B cell (primary cell): Measurements from ENCODE around the gene COQ8A. TPM values are rescaled to one million over a fixed set of nuclear protein-coding genes. Genes with fewer than 3 reads are reported as not detected.

ENCODE experiments used
- ATAC-seq: fragments of 200-7000 bp; cut with Tn5 transposase; one replicate; pipeline ENCODE4 v1.10.0; 2021; ENCODE audit warnings: low read depth, mild to moderate bottlenecking, moderate number of reproducible peaks, moderate library complexity
- CTCF ChIA-PET: fragments of 350-600 bp; sonication (Branson Sonifier 250); formaldehyde crosslinking; loops from one replicate; lab custom pipeline; 2021; ENCODE audit warnings: antibody characterized with exemption, inconsistent platforms; lab: Charles Lee
- POLR2A ChIA-PET: fragments of 350-600 bp; sonication (Branson Sonifier 250); formaldehyde crosslinking; loops from one replicate; lab custom pipeline; 2021; ENCODE audit warnings: antibody characterized with exemption; lab: Charles Lee
- DNase-seq: peaks from one replicate; pipeline ENCODE4 v3.0.0; 2013
- H2AFZ ChIP-seq: 2 replicates; pipeline ENCODE4 v1.6.1; 2012; ENCODE audit warnings: mild to moderate bottlenecking, low read depth, low read length; ENCODE audit not compliant: insufficient read depth, poor library complexity, severe bottlenecking
- H3K27ac ChIP-seq, 2 donors: 1 replicate in 1 of 2; 2 replicates in 1 of 2; pipeline ENCODE4 v1.5.1; 2012 to 2013; ENCODE audit warnings: low read length in 2 of 2, mild to moderate bottlenecking in 2 of 2, moderate library complexity in 1 of 2
- H3K27me3 ChIP-seq, 4 experiments: fragments of 200-600 bp in 1 of 4; sonication (generic) in 1 of 4; replicated peaks in 1 of 4; 1 replicate in 2 of 4; 2 replicates in 2 of 4; pipeline versions ENCODE4 v1.6.1 to v1.7.0; 2013 to 2016; ENCODE audit warnings: low read length in 3 of 4, mild to moderate bottlenecking in 2 of 4, mixed read lengths in 1 of 4, moderate library complexity in 1 of 4; ENCODE audit not compliant: insufficient read depth in 4 of 4, control insufficient read depth in 3 of 4; ENCODE audit errors: control extremely low read depth in 1 of 4
- H3K36me3 ChIP-seq, 2 experiments: replicated peaks in 1 of 2; 1 replicate in 1 of 2; 2 replicates in 1 of 2; pipeline versions ENCODE4 v1.6.1 to v1.7.1; 2013; ENCODE audit warnings: low read length in 1 of 2; ENCODE audit not compliant: insufficient read depth in 2 of 2, control insufficient read depth in 1 of 2; ENCODE audit errors: control extremely low read depth in 1 of 2, extremely low read depth in 1 of 2
- H3K4me1 ChIP-seq, 2 donors: fragments of 200-600 bp in 1 of 2; sonication (generic) in 1 of 2; 1 replicate in 1 of 2; 2 replicates in 1 of 2; pipeline versions ENCODE4 v1.5.1 to v1.6.1; 2013 to 2017; ENCODE audit warnings: low read length in 2 of 2; ENCODE audit not compliant: control insufficient read depth in 2 of 2, insufficient read depth in 2 of 2
- H3K4me2 ChIP-seq: replicated peaks from 2 replicates; pipeline ENCODE3; 2012; ENCODE audit warnings: mild to moderate bottlenecking, low read depth, low read length; ENCODE audit not compliant: poor library complexity, severe bottlenecking
- H3K4me3 ChIP-seq, 5 experiments: fragments of 200-600 bp in 1 of 5; sonication (generic) in 1 of 5; 1 replicate in 3 of 5; 2 replicates in 2 of 5; pipeline versions ENCODE4 v1.5.1 to v1.7.0; 2011 to 2016; ENCODE audit warnings: low read length in 4 of 5, mild to moderate bottlenecking in 4 of 5, low read depth in 2 of 5, control low read depth in 1 of 5, moderate library complexity in 1 of 5; ENCODE audit not compliant: insufficient read depth in 1 of 5; ENCODE audit errors: control extremely low read depth in 1 of 5, extremely low read depth in 1 of 5
- H3K79me2 ChIP-seq: fragments of 200-600 bp; sonication (generic); one replicate; pipeline ENCODE4 v1.6.0; 2016; ENCODE audit warnings: low read length; ENCODE audit not compliant: control insufficient read depth, insufficient read depth
- H3K9ac ChIP-seq: fragments of 200-600 bp; sonication (generic); 2 replicates; pipeline ENCODE4 v1.6.1; 2017; ENCODE audit warnings: mild to moderate bottlenecking, low read length, moderate library complexity
- H3K9me3 ChIP-seq, 3 donors: one replicate each; pipeline versions ENCODE4 v1.6.1 to v1.7.1; 2013; ENCODE audit warnings: low read length in 2 of 3; ENCODE audit not compliant: control insufficient read depth in 2 of 3, insufficient read depth in 1 of 3; ENCODE audit errors: control extremely low read depth in 1 of 3
- H4K20me1 ChIP-seq: 2 replicates; pipeline ENCODE4 v1.6.0; 2012; ENCODE audit warnings: mild to moderate bottlenecking, low read length; ENCODE audit not compliant: insufficient read depth, control insufficient read depth, poor library complexity, severe bottlenecking
- H3K27ac Mint-ChIP-seq: one replicate; pipeline ENCODE4 v1.8.0; 2021; ENCODE audit warnings: mixed read lengths
- H3K27me3 Mint-ChIP-seq: one replicate; pipeline ENCODE4 v1.8.0; 2021; ENCODE audit warnings: mixed read lengths
- H3K4me1 Mint-ChIP-seq: one replicate; pipeline ENCODE4 v1.8.0; 2021; ENCODE audit warnings: mixed read lengths
- H3K4me3 Mint-ChIP-seq: one replicate; pipeline ENCODE4 v1.8.0; 2021; ENCODE audit warnings: mixed read lengths
- H3K9me3 Mint-ChIP-seq: one replicate; pipeline ENCODE4 v1.8.0; 2022; ENCODE audit warnings: mixed read lengths; ENCODE audit not compliant: insufficient read depth
- CTCF ChIP-seq: fragments of 200-600 bp; IDR thresholded peaks from one replicate; pipeline ENCODE4 v1.8.0; 2022; ENCODE audit warnings: antibody characterized with exemption, mild to moderate bottlenecking
- EZH2 ChIP-seq: IDR thresholded peaks from 2 replicates; pipeline ENCODE4 v1.6.1; 2012; ENCODE audit warnings: borderline replicate concordance, low read depth, mild to moderate bottlenecking, moderate library complexity, low read length; ENCODE audit not compliant: insufficient read depth, poor library complexity, severe bottlenecking
- WGBS: methylation state at CpG from one replicate; pipeline ENCODE4 v1.1.5; 2013; ENCODE audit warnings: missing lambda C conversion rate; ENCODE audit not compliant: insufficient coverage; 5-methylcytosine and 5-hydroxymethylcytosine counted together
- intact Hi-C: fragments of 100-400 bp; cut with micrococcal nuclease; formaldehyde crosslinking; loops from one replicate; pipeline ENCODE4 v1.10.0; 2022
- polyA plus RNA-seq: library from polyadenylated mRNA; depleted of rRNA; stranded (reverse); fragments of >200 nt; gene quantifications from 2 replicates; pipeline ENCODE4 v1.2.3, GENCODE V29; 2012
- total RNA-seq, 2 donors: library from RNA; stranded (reverse); fragments of 120-200 nt in 1 of 2; gene quantifications; 1 replicate in 1 of 2; 2 replicates in 1 of 2; pipeline versions ENCODE4 v1.2.3 to v1.2.4, GENCODE V29; 2013 to 2022

COQ8A gene
- total and polyA plus RNA-seq, 2 donors (not counting 1 experiment from before 2014, with no cell fraction given): 44.3 to 58.2 TPM

GRCh38 chr1:226904772-226905171, 35.3 kb upstream of the COQ8A start:
- H3K36me3 ChIP-seq: no peaks in the 10 kb centered on the region
- 72% methylated on average over 2 of the region's 3 CpGs for WGBS
- H3K4me3 Mint-ChIP-seq: no peak overlapping the region
- TF ChIP-seq EZH2: no peak
- TF ChIP-seq CTCF: no peak
- no peaks in the 10 kb centered on the region for H3K27me3 ChIP-seq
- DNase-seq: no peak
- no peak overlapping the region for H2AFZ ChIP-seq
- CTCF ChIA-PET: no interaction called here
- H3K27me3 Mint-ChIP-seq: no peaks in the 10 kb centered on the region
- POLR2A ChIA-PET: no interaction called here
- no peaks in the 10 kb centered on the region for H3K79me2 ChIP-seq
- no peak overlapping the region for H3K4me3 ChIP-seq
- ATAC-seq: no peak
- no peaks in the 10 kb centered on the region for H3K4me1 ChIP-seq
- H3K9me3 Mint-ChIP-seq: no peaks in the 10 kb centered on the region
- no peaks in the 10 kb centered on the region for H3K9me3 ChIP-seq
- intact Hi-C loops: no loop called here
- no peak overlapping the region for H3K9ac ChIP-seq
- no peak overlapping the region for H3K27ac Mint-ChIP-seq
- no peaks in the 10 kb centered on the region for H3K4me1 Mint-ChIP-seq
- H4K20me1 ChIP-seq: no peaks in the 10 kb centered on the region
- no peak overlapping the region for H3K27ac ChIP-seq
- H3K4me2 ChIP-seq: no peak overlapping the region

GRCh38 chr1:226908419-226908818, 31.7 kb upstream of the COQ8A start:
- Histone ChIP-seq H3K4me2 (no peak overlapping the region), H3K4me1 (peaks cover 0 to 3% of the 10 kb centered on the region in 2 donors), H3K36me3 (no peaks in the 10 kb centered on the region), H2AFZ (no peak overlapping the region), H3K27ac (no peak overlapping the region), H4K20me1 (no peaks in the 10 kb centered on the region), H3K79me2 (no peaks in the 10 kb centered on the region), H3K27me3 (no peaks in the 10 kb centered on the region), H3K9ac (no peak overlapping the region), H3K4me3 (no peak overlapping the region), H3K9me3 (no peaks in the 10 kb centered on the region)
- POLR2A ChIA-PET: no interaction called here
- Mint-ChIP-seq H3K9me3 (no peaks in the 10 kb centered on the region), H3K4me1 (peaks cover 2% of the 10 kb centered on the region), H3K27ac (no peak overlapping the region), H3K27me3 (no peaks in the 10 kb centered on the region), H3K4me3 (no peak overlapping the region)
- no peak for DNase-seq
- WGBS: 90% methylated on average over 9 of the region's 10 CpGs
- CTCF ChIA-PET: no interaction called here
- no peak for ATAC-seq
- intact Hi-C loops: no loop called here
- TF ChIP-seq EZH2 (no peak), CTCF (no peak)
